ENCODE data around the gene GNG8.

GNG8 gene

DNA sequence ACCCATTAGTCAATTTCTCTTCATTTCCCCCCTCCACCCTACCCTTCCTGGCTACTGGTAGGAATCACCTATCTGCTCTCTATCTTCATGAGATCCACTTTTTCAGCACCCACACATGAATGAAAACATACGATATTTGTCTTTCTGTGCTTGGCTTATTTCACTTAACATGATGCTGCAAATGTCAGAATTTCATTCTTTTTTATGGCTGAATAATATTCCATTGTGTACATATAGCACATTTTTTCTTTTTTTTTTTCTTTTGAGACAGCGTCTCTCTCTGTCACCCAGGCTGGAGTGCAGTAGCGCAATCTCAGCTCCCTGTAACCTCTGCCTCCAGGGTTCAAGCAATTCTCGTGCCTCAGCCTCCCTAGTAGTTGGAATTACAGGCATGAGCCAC, 44.7 kb downstream of the GNG8 start:
- H3K27ac ChIP-seq (ENCODE audit: low read length) = no peak overlapping the region
- H3K4me3 ChIP-seq (ENCODE audit: low read length) = no peak overlapping the region
- H3K36me3 ChIP-seq (replicated peaks; ENCODE audit: low read depth, low read length) = no peaks in the 10 kb centered on the region
- no peaks in the 10 kb centered on the region for H3K79me2 ChIP-seq (ENCODE audit: low read length)
- H3K4me2 ChIP-seq (ENCODE audit: low read length) = no peak overlapping the region
- no peak overlapping the region for H3K9ac ChIP-seq (ENCODE audit: low read length)
- H2AFZ ChIP-seq (ENCODE audit: low read depth, low read length) = no peak overlapping the region
- no peaks in the 10 kb centered on the region for H3K9me3 ChIP-seq (ENCODE audit: insufficient read depth, low read length)
- H4K20me1 ChIP-seq (ENCODE audit: insufficient read depth, low read length) = no peaks in the 10 kb centered on the region
- 0 out of 2 replicates have a peak, but pooled peaks cover 4% of the 10 kb centered on the region for H3K27me3 ChIP-seq (ENCODE audit: low read depth, low read length)
- TF ChIP-seq EZH2phosphoT487 (IDR thresholded peaks at IDR 0.05; ENCODE audit: low read depth) = no peak
- TF ChIP-seq, protein P1, sequence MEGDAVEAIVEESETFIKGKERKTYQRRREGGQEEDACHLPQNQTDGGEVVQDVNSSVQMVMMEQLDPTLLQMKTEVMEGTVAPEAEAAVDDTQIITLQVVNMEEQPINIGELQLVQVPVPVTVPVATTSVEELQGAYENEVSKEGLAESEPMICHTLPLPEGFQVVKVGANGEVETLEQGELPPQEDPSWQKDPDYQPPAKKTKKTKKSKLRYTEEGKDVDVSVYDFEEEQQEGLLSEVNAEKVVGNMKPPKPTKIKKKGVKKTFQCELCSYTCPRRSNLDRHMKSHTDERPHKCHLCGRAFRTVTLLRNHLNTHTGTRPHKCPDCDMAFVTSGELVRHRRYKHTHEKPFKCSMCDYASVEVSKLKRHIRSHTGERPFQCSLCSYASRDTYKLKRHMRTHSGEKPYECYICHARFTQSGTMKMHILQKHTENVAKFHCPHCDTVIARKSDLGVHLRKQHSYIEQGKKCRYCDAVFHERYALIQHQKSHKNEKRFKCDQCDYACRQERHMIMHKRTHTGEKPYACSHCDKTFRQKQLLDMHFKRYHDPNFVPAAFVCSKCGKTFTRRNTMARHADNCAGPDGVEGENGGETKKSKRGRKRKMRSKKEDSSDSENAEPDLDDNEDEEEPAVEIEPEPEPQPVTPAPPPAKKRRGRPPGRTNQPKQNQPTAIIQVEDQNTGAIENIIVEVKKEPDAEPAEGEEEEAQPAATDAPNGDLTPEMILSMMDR (IDR thresholded peaks at IDR 0.05; ENCODE audit: low read depth, low read length) = no peak
- H3K4me1 ChIP-seq (ENCODE audit: low read length) = no peaks in the 10 kb centered on the region

DNA sequence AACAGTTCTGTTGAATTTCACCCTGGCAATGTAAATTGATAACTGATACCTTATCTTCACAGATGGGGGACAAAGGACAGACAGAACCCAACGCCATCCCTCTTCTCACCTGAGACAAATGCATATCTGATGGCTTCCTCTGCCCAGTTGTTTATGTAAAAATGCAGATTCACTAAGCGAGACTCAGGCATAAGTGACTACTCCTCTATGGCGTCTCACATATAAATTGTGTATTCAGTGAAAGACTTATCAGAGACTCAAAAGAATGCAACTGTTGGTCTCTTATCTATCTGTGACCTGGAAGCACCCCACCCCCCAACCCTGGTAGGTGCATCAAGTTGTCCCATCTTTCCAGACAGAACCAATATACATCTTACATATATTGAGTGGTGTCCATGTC, 48.1 kb downstream of the GNG8 start:
- no peaks in the 10 kb centered on the region for H4K20me1 ChIP-seq (ENCODE audit: insufficient read depth, low read length)
- H3K27me3 ChIP-seq (ENCODE audit: low read depth, low read length) = peaks cover 10% of the 10 kb centered on the region; the same call in 1 of the 2 replicates
- H3K79me2 ChIP-seq (ENCODE audit: low read length) = no peaks in the 10 kb centered on the region
- H3K36me3 ChIP-seq (replicated peaks; ENCODE audit: low read depth, low read length) = no peaks in the 10 kb centered on the region
- no peak overlapping the region for H3K4me2 ChIP-seq (ENCODE audit: low read length)
- no peak overlapping the region for H3K9ac ChIP-seq (ENCODE audit: low read length)
- H3K9me3 ChIP-seq (ENCODE audit: insufficient read depth, low read length) = no peaks in the 10 kb centered on the region
- TF ChIP-seq, protein P1 (IDR thresholded peaks at IDR 0.05; ENCODE audit: low read depth, low read length) = no peak
- TF ChIP-seq EZH2phosphoT487 (IDR thresholded peaks at IDR 0.05; ENCODE audit: low read depth) = no peak
- no peak overlapping the region for H3K27ac ChIP-seq (ENCODE audit: low read length)
- no peak overlapping the region for H3K4me3 ChIP-seq (ENCODE audit: low read length)
- no peaks in the 10 kb centered on the region for H3K4me1 ChIP-seq (ENCODE audit: low read length)
- no peak overlapping the region for H2AFZ ChIP-seq (ENCODE audit: low read depth, low read length)

DNA sequence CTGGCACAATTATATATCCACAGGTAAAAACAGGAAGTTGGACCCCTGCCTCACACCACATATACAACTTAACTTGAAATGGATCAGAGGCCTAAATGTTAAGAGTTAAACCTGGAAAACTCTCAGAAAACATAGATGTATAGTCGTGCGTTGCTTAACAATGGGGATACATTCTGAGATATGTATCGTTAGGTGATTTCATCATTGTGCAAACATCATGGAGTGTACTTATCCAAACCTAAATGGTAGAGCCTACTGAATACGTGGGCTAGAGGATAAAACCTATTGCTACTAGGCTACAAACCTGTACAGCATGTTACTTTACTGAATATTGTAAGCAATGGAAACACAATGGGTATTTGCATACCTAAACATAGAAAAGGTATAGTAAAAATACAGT, 49.7 kb downstream of the GNG8 start:
- Histone ChIP-seq H4K20me1 (ENCODE audit: insufficient read depth, low read length) (no peaks in the 10 kb centered on the region), H3K27me3 (ENCODE audit: low read depth, low read length) (peaks cover 10% of the 10 kb centered on the region; the same call in 1 of the 2 replicates), H3K9me3 (ENCODE audit: insufficient read depth, low read length) (no peaks in the 10 kb centered on the region), H3K36me3 (replicated peaks; ENCODE audit: low read depth, low read length) (no peaks in the 10 kb centered on the region), H3K9ac (ENCODE audit: low read length) (no peak overlapping the region), H3K79me2 (ENCODE audit: low read length) (no peaks in the 10 kb centered on the region), H3K4me3 (ENCODE audit: low read length) (no peak overlapping the region), H3K27ac (ENCODE audit: low read length) (no peak overlapping the region), H3K4me1 (ENCODE audit: low read length) (no peaks in the 10 kb centered on the region), H2AFZ (ENCODE audit: low read depth, low read length) (no peak overlapping the region), H3K4me2 (ENCODE audit: low read length) (no peak overlapping the region)
- TF ChIP-seq EZH2phosphoT487 (IDR thresholded peaks at IDR 0.05; ENCODE audit: low read depth) = no peak
- TF ChIP-seq, protein P1 (IDR thresholded peaks at IDR 0.05; ENCODE audit: low read depth, low read length) = no peak

DNA sequence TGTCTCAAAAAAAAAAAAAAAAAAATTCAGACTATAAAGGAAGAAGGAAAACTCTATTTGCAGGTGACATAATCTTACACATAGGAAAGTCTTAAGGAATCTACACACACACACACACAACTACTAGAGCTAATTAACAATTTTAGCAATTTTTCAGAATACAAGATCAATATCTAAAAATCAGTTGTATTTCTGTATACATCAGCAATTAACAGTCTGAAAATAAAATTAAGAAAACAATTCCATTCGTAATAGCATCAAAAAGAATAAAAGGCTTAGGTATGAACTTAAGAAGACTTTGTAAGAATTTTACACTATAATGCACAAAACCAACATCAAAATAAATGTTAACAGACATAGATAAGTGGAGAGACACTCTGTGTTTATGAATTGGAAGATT, 50.5 kb downstream of the GNG8 start:
- no peak overlapping the region for H3K27ac ChIP-seq (ENCODE audit: low read length)
- no peak overlapping the region for H2AFZ ChIP-seq (ENCODE audit: low read depth, low read length)
- no peaks in the 10 kb centered on the region for H3K36me3 ChIP-seq (replicated peaks; ENCODE audit: low read depth, low read length)
- no peaks in the 10 kb centered on the region for H3K9me3 ChIP-seq (ENCODE audit: insufficient read depth, low read length)
- no peaks in the 10 kb centered on the region for H3K4me1 ChIP-seq (ENCODE audit: low read length)
- TF ChIP-seq EZH2phosphoT487 (IDR thresholded peaks at IDR 0.05; ENCODE audit: low read depth) = no peak
- TF ChIP-seq, protein P1 (IDR thresholded peaks at IDR 0.05; ENCODE audit: low read depth, low read length) = no peak
- no peaks in the 10 kb centered on the region for H3K79me2 ChIP-seq (ENCODE audit: low read length)
- H3K9ac ChIP-seq (ENCODE audit: low read length) = no peak overlapping the region
- no peaks in the 10 kb centered on the region for H4K20me1 ChIP-seq (ENCODE audit: insufficient read depth, low read length)
- H3K4me2 ChIP-seq (ENCODE audit: low read length) = no peak overlapping the region
- no peak overlapping the region for H3K4me3 ChIP-seq (ENCODE audit: low read length)
- H3K27me3 ChIP-seq (ENCODE audit: low read depth, low read length) = peaks cover 10% of the 10 kb centered on the region; the same call in 1 of the 2 replicates

All from OCI-LY3 (cell line).